SK-N-MC (cell line): ENCODE results near the gene RNF13.

Experiments
- EZH2 ChIP-seq: fragments of 200-600 bp; sonication (generic); IDR thresholded peaks from one replicate; pipeline ENCODE4 v1.6.1; 2017; ENCODE audit warnings: antibody characterized with exemption
- FOXP2 ChIP-seq: optimal IDR thresholded peaks from 2 replicates; pipeline ENCODE3; 2011; ENCODE audit warnings: mild to moderate bottlenecking, moderate library complexity; ENCODE audit not compliant: insufficient read depth; ENCODE audit errors: extremely low read length, control extremely low read depth
- POLR2AphosphoS5 ChIP-seq: IDR thresholded peaks from 2 replicates; pipeline ENCODE4 v1.6.1; 2012; ENCODE audit warnings: mild to moderate bottlenecking, low read depth, low read length, borderline replicate concordance

DNA sequence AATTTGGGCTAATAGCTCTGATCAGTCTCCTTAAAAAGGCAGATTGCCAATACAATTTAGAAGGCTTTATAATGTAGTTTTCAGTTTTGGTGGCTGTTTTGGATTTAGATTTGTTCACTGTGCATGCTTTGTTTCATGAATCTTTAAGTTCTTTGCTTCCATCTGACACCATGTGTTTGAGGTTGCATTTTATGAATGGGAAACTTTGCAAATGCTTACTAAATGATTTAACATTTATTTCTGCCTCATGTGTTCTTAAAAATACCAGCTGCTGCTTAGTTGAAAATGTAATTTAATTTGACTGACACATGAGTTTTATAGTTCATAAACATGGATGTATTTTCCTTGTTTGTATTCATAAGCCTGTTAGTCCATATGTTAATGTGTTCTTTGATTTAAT, 78.6 kb downstream of the RNF13 start:
- TF ChIP-seq EZH2 (no peak), POLR2AphosphoS5 (no peak), FOXP2 (no peak)
